Spleen (tissue), 7 donors: ENCODE results near the gene LRP1B.

Source experiments
- CTCF ChIP-seq, 11 experiments: fragments of 200-600 bp in 7 of 11; fragments of 450-650 bp in 4 of 11; sonication (generic) in 4 of 11; IDR thresholded peaks in 8 of 11; conservative IDR thresholded peaks in 3 of 11; 1 replicate in 7 of 11; 2 replicates in 4 of 11; pipeline versions ENCODE4 v1.4.0 to v1.8.0; 2016 to 2021; ENCODE audit warnings: antibody characterized with exemption in 11 of 11, inconsistent platforms in 4 of 11, mild to moderate bottlenecking in 1 of 11
- POLR2A ChIP-seq, 3 donors: fragments of 450-650 bp; IDR thresholded peaks; one replicate each; pipeline ENCODE4 v1.5.1; 2017; ENCODE audit warnings: antibody characterized with exemption in 3 of 3, mild to moderate bottlenecking in 1 of 3
- POLR2AphosphoS5 ChIP-seq, 3 donors: sonication (generic); formaldehyde crosslinking; IDR thresholded peaks; one replicate each; pipeline ENCODE4 v1.5.1; 2017; ENCODE audit warnings: antibody characterized with exemption in 3 of 3
- donor health status: DM: no; HTN: no; CAD: no; lungs with moderate emphysema.
- donor health status: DM: no; HTN: no; CAD: no.
- donor health status: DM: no; HTN: no; CAD: no.

GRCh38 chr2:141055531-141055930 is 1075.3 kb downstream of the LRP1B start:
- no peak for TF ChIP-seq CTCF (IDR thresholded peaks at IDR 0.05 in 8 of 11, conservative IDR thresholded peaks at IDR 0.05 in 3 of 11)
- no peak for TF ChIP-seq POLR2A (IDR thresholded peaks at IDR 0.05)
- no peak for TF ChIP-seq POLR2AphosphoS5 (IDR thresholded peaks at IDR 0.05)
